SK-N-SH (cell line): ENCODE measurements around the gene ATP1A2. TPM values are rescaled to one million over a fixed set of nuclear protein-coding genes. Genes with fewer than 3 reads are reported as not detected.

ENCODE experiments used
- CTCF ChIA-PET: fragments of 300-600, 350-600 bp; formaldehyde crosslinking; extraction: SDS; loops from one replicate; lab custom pipeline; 2021; lab: Yijun Ruan, JAX
- POLR2A ChIA-PET: fragments of 350-600 bp; sonication (Branson Sonifier 250); formaldehyde crosslinking; extraction: SDS; loops from one replicate; lab custom pipeline; 2020; ENCODE audit warnings: antibody characterized with exemption, inconsistent platforms; lab: Yijun Ruan, JAX
- DNase-seq: peaks from one replicate; pipeline ENCODE4 v3.0.0; 2012
- H2AFZ ChIP-seq: fragments of 200-600 bp; sonication (generic); 2 replicates; pipeline ENCODE4 v1.8.1; 2016; ENCODE audit warnings: antibody characterized with exemption, mild to moderate bottlenecking, low read depth
- H3F3A ChIP-seq: fragments of 200-600 bp; sonication (generic); replicated peaks from 2 replicates; pipeline ENCODE3; 2016; ENCODE audit warnings: antibody characterized with exemption, mild to moderate bottlenecking; ENCODE audit not compliant: insufficient read depth
- H3K27ac ChIP-seq, 2 experiments: fragments of 200-500 bp in 1 of 2; fragments of 200-600 bp in 1 of 2; sonication (Bioruptor generic) in 1 of 2; sonication (generic), shearing (Covaris generic) in 1 of 2; 2 replicates each; pipeline versions ENCODE4 v1.5.1 to v1.6.1; 2014 to 2016; ENCODE audit warnings: low read depth in 2 of 2, inconsistent platforms in 1 of 2, low read length in 1 of 2, mild to moderate bottlenecking in 1 of 2, mixed read lengths in 1 of 2
- H3K27me3 ChIP-seq: fragments of 200-600 bp; sonication (generic), shearing (Covaris generic); 2 replicates; pipeline ENCODE4 v1.6.1; 2016; ENCODE audit warnings: mixed run types; ENCODE audit not compliant: insufficient read depth
- H3K36me3 ChIP-seq, 2 experiments: fragments of 200-500 bp in 1 of 2; fragments of 200-600 bp in 1 of 2; sonication (Bioruptor generic) in 1 of 2; sonication (generic) in 1 of 2; replicated peaks in 1 of 2; 2 replicates each; pipeline versions ENCODE3 to v1.5.1; 2014 to 2016; ENCODE audit warnings: low read length in 1 of 2, mild to moderate bottlenecking in 1 of 2; ENCODE audit not compliant: insufficient read depth in 2 of 2, control insufficient read depth in 1 of 2
- H3K4me1 ChIP-seq, 2 experiments: fragments of 200-500 bp in 1 of 2; fragments of 200-600 bp in 1 of 2; sonication (Bioruptor generic) in 1 of 2; sonication (generic), shearing (Covaris generic) in 1 of 2; 2 replicates each; pipeline versions ENCODE4 v1.5.1 to v1.6.1; 2014 to 2016; ENCODE audit warnings: low read depth in 1 of 2, low read length in 1 of 2, mixed run types in 1 of 2; ENCODE audit not compliant: insufficient read depth in 2 of 2, control insufficient read depth in 1 of 2
- H3K4me2 ChIP-seq: fragments of 200-600 bp; sonication (generic), shearing (Covaris generic); 2 replicates; pipeline ENCODE4 v1.6.1; 2017; ENCODE audit warnings: mixed run types
- H3K4me3 ChIP-seq, 2 experiments: fragments of 200-500 bp in 1 of 2; fragments of 200-600 bp in 1 of 2; sonication (Bioruptor generic) in 1 of 2; sonication (generic), shearing (Covaris generic) in 1 of 2; 2 replicates each; pipeline versions ENCODE4 v1.5.1 to v1.8.1; 2014 to 2016; ENCODE audit warnings: low read depth in 2 of 2, inconsistent platforms in 1 of 2, low read length in 1 of 2, mild to moderate bottlenecking in 1 of 2, mixed read lengths in 1 of 2, moderate library complexity in 1 of 2
- H3K79me2 ChIP-seq: fragments of 200-600 bp; sonication (generic); 2 replicates; pipeline ENCODE4 v1.8.1; 2017; ENCODE audit warnings: mild to moderate bottlenecking; ENCODE audit not compliant: insufficient read depth
- H3K9ac ChIP-seq: fragments of 200-600 bp; sonication (generic); 2 replicates; pipeline ENCODE4 v1.6.1; 2017; ENCODE audit warnings: mixed run types
- H3K9me2 ChIP-seq: fragments of 200-600 bp; sonication (generic); 2 replicates; pipeline ENCODE4 v1.6.1; 2017; ENCODE audit warnings: mixed run types
- H3K9me3 ChIP-seq: fragments of 200-600 bp; sonication (generic); 2 replicates; pipeline ENCODE4 v1.6.1; 2017; ENCODE audit warnings: mixed run types, mild to moderate bottlenecking, moderate library complexity
- H4K20me1 ChIP-seq: fragments of 200-600 bp; sonication (generic); 2 replicates; pipeline ENCODE4 v1.6.1; 2017; ENCODE audit warnings: mild to moderate bottlenecking, mixed run types; ENCODE audit not compliant: insufficient read depth
- CHD2 ChIP-seq: fragments of 150-350 bp; IDR thresholded peaks from 2 replicates; pipeline ENCODE4 v1.6.1; 2018; ENCODE audit warnings: low read length; ENCODE audit not compliant: partially characterized antibody
- EP300 ChIP-seq, 2 experiments: IDR thresholded peaks; 2 replicates each; pipeline versions ENCODE4 v1.4.0 to v1.6.1; 2012; ENCODE audit warnings: borderline replicate concordance in 1 of 2, low read depth in 1 of 2, low read length in 1 of 2
- EZH2phosphoT487 ChIP-seq: fragments of 200-600 bp; sonication (generic); IDR thresholded peaks from 2 replicates; pipeline ENCODE4 v1.6.1; 2017; ENCODE audit warnings: low read depth, mixed run types, mild to moderate bottlenecking, antibody characterized with exemption, moderate library complexity, borderline replicate concordance
- FOSL2 ChIP-seq: IDR thresholded peaks from 2 replicates; pipeline ENCODE4 v1.4.0; 2012; ENCODE audit warnings: low read depth, mild to moderate bottlenecking, moderate library complexity, borderline replicate concordance
- FOXJ3 ChIP-seq: sonication (generic); formaldehyde crosslinking; IDR thresholded peaks from 2 replicates; pipeline ENCODE4 v1.5.1; 2020; ENCODE audit warnings: mild to moderate bottlenecking, missing genetic modification reagents
- FOXM1 ChIP-seq: IDR thresholded peaks from 2 replicates; pipeline ENCODE4 v1.4.0; 2012; ENCODE audit warnings: low read depth, mild to moderate bottlenecking
- GABPA ChIP-seq: IDR thresholded peaks from 2 replicates; pipeline ENCODE4 v1.4.0; 2012; ENCODE audit warnings: low read depth, mild to moderate bottlenecking
- JUND ChIP-seq: IDR thresholded peaks from 2 replicates; pipeline ENCODE4 v1.4.0; 2012
- MEF2A ChIP-seq: IDR thresholded peaks from 2 replicates; pipeline ENCODE4 v1.4.0; 2012; ENCODE audit warnings: low read depth, borderline replicate concordance
- MXI1 ChIP-seq: IDR thresholded peaks from 2 replicates; pipeline ENCODE4 v1.6.1; 2012; ENCODE audit warnings: mild to moderate bottlenecking, low read depth, low read length, improper control_type of control experiment
- NFIC ChIP-seq: IDR thresholded peaks from 2 replicates; pipeline ENCODE4 v1.4.0; 2012; ENCODE audit warnings: borderline replicate concordance
- NRF1 ChIP-seq: IDR thresholded peaks from 2 replicates; pipeline ENCODE4 v1.6.1; 2012; ENCODE audit warnings: low read depth, mild to moderate bottlenecking, low read length
- RAD21 ChIP-seq: IDR thresholded peaks from 2 replicates; pipeline ENCODE4 v1.6.1; 2012; ENCODE audit warnings: mild to moderate bottlenecking, low read length
- RCOR1 ChIP-seq: fragments of 150-350 bp; IDR thresholded peaks from 2 replicates; pipeline ENCODE4 v1.6.1; 2017; ENCODE audit warnings: antibody characterized with exemption, low read length
- RFX5 ChIP-seq: IDR thresholded peaks from 2 replicates; pipeline ENCODE4 v1.6.1; 2012; ENCODE audit warnings: mild to moderate bottlenecking, improper control_type of control experiment, low read length
- RXRA ChIP-seq: IDR thresholded peaks from 2 replicates; pipeline ENCODE4 v1.4.0; 2012; ENCODE audit warnings: low read depth, mild to moderate bottlenecking, borderline replicate concordance
- SIN3A ChIP-seq: IDR thresholded peaks from 2 replicates; pipeline ENCODE4 v1.6.1; 2012; ENCODE audit warnings: low read depth, mild to moderate bottlenecking, low read length, moderate library complexity, borderline replicate concordance
- SMC3 ChIP-seq: IDR thresholded peaks from 2 replicates; pipeline ENCODE4 v1.6.1; 2012; ENCODE audit warnings: low read depth, low read length, improper control_type of control experiment
- TAF1 ChIP-seq: IDR thresholded peaks from 2 replicates; pipeline ENCODE4 v1.6.1; 2012; ENCODE audit warnings: low read depth, mild to moderate bottlenecking, low read length, moderate library complexity, borderline replicate concordance
- YY1 ChIP-seq: IDR thresholded peaks from 2 replicates; pipeline ENCODE4 v1.4.0; 2012; ENCODE audit warnings: low read depth, mild to moderate bottlenecking
- WGBS: methylation state at CpG from one replicate; pipeline ENCODE4 v1.1.6; 2017; ENCODE audit warnings: low lambda C conversion rate; 5-methylcytosine and 5-hydroxymethylcytosine counted together
- polyA plus RNA-seq, 3 experiments: library from polyadenylated mRNA; depleted of rRNA; stranded (reverse); fragments of >200 nt; gene quantifications; 2 replicates each; pipeline ENCODE4 v1.2.3, GENCODE V29; 2012
- TF ChIP-seq, protein P1 (sequence below): IDR thresholded peaks from 2 replicates; pipeline ENCODE4 v1.4.0; 2012; ENCODE audit warnings: low read depth
- TF ChIP-seq, protein P2 (sequence below): IDR thresholded peaks from 2 replicates; pipeline ENCODE4; 2012
- TF ChIP-seq, protein P3 (sequence below): fragments of 150-350 bp; IDR thresholded peaks from 2 replicates; pipeline ENCODE4 v1.6.1; 2017; ENCODE audit warnings: antibody characterized with exemption, low read length, low read depth, borderline replicate concordance
- TF ChIP-seq, protein P4 (sequence below): IDR thresholded peaks from 2 replicates; pipeline ENCODE4 v1.6.1; 2012; ENCODE audit warnings: mild to moderate bottlenecking, low read depth, low read length, moderate library complexity
- TF ChIP-seq, protein P5 (sequence below): fragments of 200-600 bp; sonication (generic); IDR thresholded peaks from 2 replicates; pipeline ENCODE4 v1.6.1; 2017; ENCODE audit warnings: antibody characterized with exemption, mild to moderate bottlenecking, moderate library complexity

The ATP1A2 gene
- polyA plus RNA-seq, 1 of the 3 experiments (the other 2 are of a cell fraction), result 0.07 TPM

DNA sequence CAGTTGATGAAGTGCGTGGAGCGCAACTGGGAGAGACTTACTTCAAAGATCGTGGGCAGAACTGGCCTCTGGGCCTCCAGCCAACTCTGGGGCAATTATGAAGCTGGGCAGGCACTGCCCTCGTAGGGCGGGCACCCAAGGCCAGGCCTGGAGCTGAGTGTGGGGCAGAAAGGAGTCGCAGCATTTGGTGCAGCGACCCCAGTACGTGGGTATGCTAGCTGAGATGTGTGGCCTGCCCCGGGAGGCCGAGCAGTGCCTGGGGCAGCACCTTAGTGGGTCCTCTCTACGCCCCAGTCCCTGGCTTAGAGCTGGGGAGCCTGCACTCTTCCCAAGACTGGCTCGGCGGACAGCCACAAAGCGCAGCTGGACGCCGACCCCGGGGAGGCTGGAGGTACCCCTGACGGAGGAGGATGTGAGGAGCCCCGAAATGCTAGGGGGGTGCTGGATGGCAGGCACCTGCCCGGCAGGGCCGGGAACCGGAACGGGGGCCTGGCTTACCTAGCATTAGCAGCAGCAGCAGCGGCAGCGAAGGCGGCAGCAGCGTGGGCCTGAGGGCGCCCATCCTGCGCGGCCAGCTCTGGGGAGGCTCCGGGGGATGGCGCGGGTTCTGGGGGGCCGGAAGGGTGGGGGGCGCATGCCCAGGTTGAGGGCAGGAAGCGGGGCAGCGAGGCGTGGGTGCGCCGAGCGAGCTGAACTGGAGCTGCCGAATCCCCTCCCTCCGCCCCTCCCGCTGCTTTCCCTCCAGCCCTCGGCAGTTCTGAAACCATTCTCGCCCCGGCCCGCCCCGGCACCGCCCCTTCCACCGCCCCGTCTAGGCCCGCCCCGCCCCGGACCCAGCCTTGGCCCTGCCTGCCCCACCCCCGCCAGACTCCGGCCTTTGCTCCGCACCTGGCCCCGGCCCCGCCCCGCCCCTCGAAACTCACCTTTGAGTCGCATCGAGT, 17.4 kb upstream of the ATP1A2 start, which contains the start of gene IGSF8:
TSS of gene IGSF8 (minus strand) at position 709 of the 941 bp plus-strand sequence. CDS start at position 562, 147 bp downstream.
- peak within 1 kb of the TSS; percentile 81 to 87 for H3K4me3 ChIP-seq
- H3F3A ChIP-seq, result peaks cover 11% of the 10 kb centered on the region
- H3K9ac ChIP-seq, result peak within 1 kb of the TSS; percentile 83
- H3K9me2 ChIP-seq, result no peaks in the 10 kb centered on the region
- H3K9me3 ChIP-seq, result no peaks in the 10 kb centered on the region
- 12% methylated on average over 27 of the region's 64 CpGs for WGBS
- H2AFZ ChIP-seq, result peak within 1 kb of the TSS; percentile 87
- no peaks in the 10 kb centered on the region for H4K20me1 ChIP-seq
- peak within 1 kb of the TSS; percentile 93 for H3K4me2 ChIP-seq
- H3K27ac ChIP-seq, result peak within 1 kb of the TSS; percentile 35 to 60; a peak in 3 of 4 replicates
- peak; percentile 93 for DNase-seq
- H3K79me2 ChIP-seq, result no peaks in the 10 kb centered on the region
- ChIA-PET POLR2A (interaction anchor here (1.1 to 1.7 kb wide), 3 partner anchors 12 to 164 kb away, joined by 3 to 5 read pairs (median 3); partner anchors contain the start of genes DCAF8 and KCNJ10), CTCF (interaction anchor here (0.6 to 8.4 kb wide), 15 partner anchors 11 to 278 kb away, joined by 3 to 132 read pairs (median 6); partner anchors contain the start of genes IGSF9 and KCNJ9)
- H3K4me1 ChIP-seq, result peaks cover 7 to 28% of the 10 kb centered on the region in 2 experiments; a peak in 1 of 4 replicates
- H3K27me3 ChIP-seq, result no peaks in the 10 kb centered on the region
- peaks cover 0 to 4% of the 10 kb centered on the region in 2 experiments for H3K36me3 ChIP-seq
- no peak for TF ChIP-seq CHD2
- TF ChIP-seq FOXJ3 (CRISPR knock-in tag), result no peak
- no peak for TF ChIP-seq FOSL2
- no peak for TF ChIP-seq JUND
- TF ChIP-seq EP300 (IDR thresholded peaks at IDR 0.05; ENCODE audit: borderline replicate concordance in 1 of 2, low read depth in 1 of 2, low read length in 1 of 2), result no peak
- TF ChIP-seq SIN3A, result no peak
- peak; percentile 18; the same call in 1 of the 2 replicates for TF ChIP-seq SMC3
- TF ChIP-seq, protein P1, sequence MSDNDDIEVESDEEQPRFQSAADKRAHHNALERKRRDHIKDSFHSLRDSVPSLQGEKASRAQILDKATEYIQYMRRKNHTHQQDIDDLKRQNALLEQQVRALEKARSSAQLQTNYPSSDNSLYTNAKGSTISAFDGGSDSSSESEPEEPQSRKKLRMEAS, result no peak
- TF ChIP-seq GABPA, result no peak
- 0 out of 2 replicates have a peak, but pooled peaks have one; percentile 21 for TF ChIP-seq NFIC
- TF ChIP-seq, protein P2, sequence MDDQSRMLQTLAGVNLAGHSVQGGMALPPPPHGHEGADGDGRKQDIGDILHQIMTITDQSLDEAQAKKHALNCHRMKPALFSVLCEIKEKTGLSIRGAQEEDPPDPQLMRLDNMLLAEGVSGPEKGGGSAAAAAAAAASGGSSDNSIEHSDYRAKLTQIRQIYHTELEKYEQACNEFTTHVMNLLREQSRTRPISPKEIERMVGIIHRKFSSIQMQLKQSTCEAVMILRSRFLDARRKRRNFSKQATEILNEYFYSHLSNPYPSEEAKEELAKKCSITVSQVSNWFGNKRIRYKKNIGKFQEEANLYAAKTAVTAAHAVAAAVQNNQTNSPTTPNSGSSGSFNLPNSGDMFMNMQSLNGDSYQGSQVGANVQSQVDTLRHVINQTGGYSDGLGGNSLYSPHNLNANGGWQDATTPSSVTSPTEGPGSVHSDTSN, result peak; percentile 25; the same call in 1 of the 2 replicates
- TF ChIP-seq, protein P3, sequence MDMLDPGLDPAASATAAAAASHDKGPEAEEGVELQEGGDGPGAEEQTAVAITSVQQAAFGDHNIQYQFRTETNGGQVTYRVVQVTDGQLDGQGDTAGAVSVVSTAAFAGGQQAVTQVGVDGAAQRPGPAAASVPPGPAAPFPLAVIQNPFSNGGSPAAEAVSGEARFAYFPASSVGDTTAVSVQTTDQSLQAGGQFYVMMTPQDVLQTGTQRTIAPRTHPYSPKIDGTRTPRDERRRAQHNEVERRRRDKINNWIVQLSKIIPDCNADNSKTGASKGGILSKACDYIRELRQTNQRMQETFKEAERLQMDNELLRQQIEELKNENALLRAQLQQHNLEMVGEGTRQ, result no peak
- TF ChIP-seq, protein P4, sequence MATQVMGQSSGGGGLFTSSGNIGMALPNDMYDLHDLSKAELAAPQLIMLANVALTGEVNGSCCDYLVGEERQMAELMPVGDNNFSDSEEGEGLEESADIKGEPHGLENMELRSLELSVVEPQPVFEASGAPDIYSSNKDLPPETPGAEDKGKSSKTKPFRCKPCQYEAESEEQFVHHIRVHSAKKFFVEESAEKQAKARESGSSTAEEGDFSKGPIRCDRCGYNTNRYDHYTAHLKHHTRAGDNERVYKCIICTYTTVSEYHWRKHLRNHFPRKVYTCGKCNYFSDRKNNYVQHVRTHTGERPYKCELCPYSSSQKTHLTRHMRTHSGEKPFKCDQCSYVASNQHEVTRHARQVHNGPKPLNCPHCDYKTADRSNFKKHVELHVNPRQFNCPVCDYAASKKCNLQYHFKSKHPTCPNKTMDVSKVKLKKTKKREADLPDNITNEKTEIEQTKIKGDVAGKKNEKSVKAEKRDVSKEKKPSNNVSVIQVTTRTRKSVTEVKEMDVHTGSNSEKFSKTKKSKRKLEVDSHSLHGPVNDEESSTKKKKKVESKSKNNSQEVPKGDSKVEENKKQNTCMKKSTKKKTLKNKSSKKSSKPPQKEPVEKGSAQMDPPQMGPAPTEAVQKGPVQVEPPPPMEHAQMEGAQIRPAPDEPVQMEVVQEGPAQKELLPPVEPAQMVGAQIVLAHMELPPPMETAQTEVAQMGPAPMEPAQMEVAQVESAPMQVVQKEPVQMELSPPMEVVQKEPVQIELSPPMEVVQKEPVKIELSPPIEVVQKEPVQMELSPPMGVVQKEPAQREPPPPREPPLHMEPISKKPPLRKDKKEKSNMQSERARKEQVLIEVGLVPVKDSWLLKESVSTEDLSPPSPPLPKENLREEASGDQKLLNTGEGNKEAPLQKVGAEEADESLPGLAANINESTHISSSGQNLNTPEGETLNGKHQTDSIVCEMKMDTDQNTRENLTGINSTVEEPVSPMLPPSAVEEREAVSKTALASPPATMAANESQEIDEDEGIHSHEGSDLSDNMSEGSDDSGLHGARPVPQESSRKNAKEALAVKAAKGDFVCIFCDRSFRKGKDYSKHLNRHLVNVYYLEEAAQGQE, result no peak
- TF ChIP-seq RCOR1, result no peak
- TF ChIP-seq RAD21, result no peak
- no peak for TF ChIP-seq NRF1
- TF ChIP-seq, protein P5, sequence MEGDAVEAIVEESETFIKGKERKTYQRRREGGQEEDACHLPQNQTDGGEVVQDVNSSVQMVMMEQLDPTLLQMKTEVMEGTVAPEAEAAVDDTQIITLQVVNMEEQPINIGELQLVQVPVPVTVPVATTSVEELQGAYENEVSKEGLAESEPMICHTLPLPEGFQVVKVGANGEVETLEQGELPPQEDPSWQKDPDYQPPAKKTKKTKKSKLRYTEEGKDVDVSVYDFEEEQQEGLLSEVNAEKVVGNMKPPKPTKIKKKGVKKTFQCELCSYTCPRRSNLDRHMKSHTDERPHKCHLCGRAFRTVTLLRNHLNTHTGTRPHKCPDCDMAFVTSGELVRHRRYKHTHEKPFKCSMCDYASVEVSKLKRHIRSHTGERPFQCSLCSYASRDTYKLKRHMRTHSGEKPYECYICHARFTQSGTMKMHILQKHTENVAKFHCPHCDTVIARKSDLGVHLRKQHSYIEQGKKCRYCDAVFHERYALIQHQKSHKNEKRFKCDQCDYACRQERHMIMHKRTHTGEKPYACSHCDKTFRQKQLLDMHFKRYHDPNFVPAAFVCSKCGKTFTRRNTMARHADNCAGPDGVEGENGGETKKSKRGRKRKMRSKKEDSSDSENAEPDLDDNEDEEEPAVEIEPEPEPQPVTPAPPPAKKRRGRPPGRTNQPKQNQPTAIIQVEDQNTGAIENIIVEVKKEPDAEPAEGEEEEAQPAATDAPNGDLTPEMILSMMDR, result no peak
- no peak for TF ChIP-seq EZH2phosphoT487
- TF ChIP-seq TAF1, result 0 out of 2 replicates have a peak, but pooled peaks have one; percentile 24
- no peak for TF ChIP-seq YY1
- TF ChIP-seq RXRA, result no peak
- TF ChIP-seq RFX5, result no peak
- no peak for TF ChIP-seq MEF2A
- no peak for TF ChIP-seq MXI1
- TF ChIP-seq FOXM1, result no peak
